GM12878 (cell line): Measurements from ENCODE around the gene NECTIN1. TPM values are rescaled to one million over a fixed set of nuclear protein-coding genes. Genes with fewer than 3 reads are reported as not detected.

ENCODE experiments used
- ZBED1 ChIP-seq: IDR thresholded peaks from 2 replicates; pipeline ENCODE4 v1.6.1; 2016; ENCODE audit warnings: borderline replicate concordance
- polyA plus RNA-seq, 11 experiments: library from polyadenylated mRNA; depleted of rRNA in 4 of 11; unstranded in 6 of 11; stranded (reverse) in 5 of 11; fragments of >200 nt; fragmentation: Nextera tagmentation in 4 of 11; fragmentation: Illumina TruSeq in 1 of 11; extraction: Ambion mirVana in 4 of 11; extraction: Trizol in 1 of 11; gene quantifications; 1 replicate in 1 of 11; 2 replicates in 10 of 11; pipeline versions ENCODE4 v1.2.1 to v1.2.3, GENCODE V29; 2011 to 2016; ENCODE audit warnings: inconsistent platforms in 2 of 11, missing spikeins in 2 of 11, low read depth in 1 of 11
- total RNA-seq, 4 experiments: library from RNA; depleted of rRNA in 3 of 4; stranded (reverse); fragments of >200 nt in 3 of 4; fragmentation: Illumina TruSeq in 1 of 4; extraction: Trizol in 1 of 4; gene quantifications; 2 replicates each; pipeline versions ENCODE4 v1.2.1 to v1.2.3, GENCODE V29; 2013 to 2021
- TF ChIP-seq, protein P1 (sequence below): fragments of 450-650 bp; IDR thresholded peaks from 2 replicates; pipeline ENCODE4 v1.6.1; 2017; ENCODE audit warnings: borderline replicate concordance
- TF ChIP-seq, protein P2 (sequence below): fragments of 450-650 bp; IDR thresholded peaks from 2 replicates; pipeline ENCODE4 v1.6.1; 2017; ENCODE audit warnings: mild to moderate bottlenecking
- TF ChIP-seq, protein P3 (sequence below): fragments of 450-650 bp; IDR thresholded peaks from 2 replicates; pipeline ENCODE4 v1.6.1; 2016; ENCODE audit warnings: mild to moderate bottlenecking
- TF ChIP-seq, protein P4 (sequence below): fragments of 450-650 bp; IDR thresholded peaks from 2 replicates; pipeline ENCODE4 v1.6.1; 2017; ENCODE audit warnings: antibody characterized with exemption, mild to moderate bottlenecking, moderate library complexity

Gene NECTIN1
- total and polyA plus RNA-seq, 10 of the 15 experiments (the other 5 are each of a cell fraction or from before 2014, with no cell fraction given), result 0.97 to 9.2 (median 2.3) TPM

DNA sequence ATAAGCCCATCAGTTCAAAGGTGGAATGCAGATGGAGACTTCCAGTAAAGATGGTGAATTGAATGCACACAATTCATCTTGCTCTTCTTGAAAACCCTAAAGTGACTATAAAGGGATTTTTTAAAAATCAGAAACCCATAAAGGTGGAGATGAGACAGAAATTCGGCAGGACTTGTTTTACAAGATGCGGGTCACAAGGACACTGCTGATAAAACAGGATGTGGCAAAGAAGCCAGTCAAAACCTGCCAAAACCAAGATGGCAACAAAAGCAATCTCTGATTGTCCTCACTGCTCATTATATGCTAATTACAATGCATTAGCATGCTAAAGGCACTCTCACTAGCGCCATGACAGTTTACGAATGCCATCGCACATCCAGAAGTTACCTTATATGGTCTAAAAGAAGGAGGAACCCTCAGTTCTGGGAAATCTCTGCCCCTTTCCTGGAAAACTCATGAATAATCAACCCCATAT is 137.1 kb downstream of the NECTIN1 start (continued):
- TF ChIP-seq, protein P1, sequence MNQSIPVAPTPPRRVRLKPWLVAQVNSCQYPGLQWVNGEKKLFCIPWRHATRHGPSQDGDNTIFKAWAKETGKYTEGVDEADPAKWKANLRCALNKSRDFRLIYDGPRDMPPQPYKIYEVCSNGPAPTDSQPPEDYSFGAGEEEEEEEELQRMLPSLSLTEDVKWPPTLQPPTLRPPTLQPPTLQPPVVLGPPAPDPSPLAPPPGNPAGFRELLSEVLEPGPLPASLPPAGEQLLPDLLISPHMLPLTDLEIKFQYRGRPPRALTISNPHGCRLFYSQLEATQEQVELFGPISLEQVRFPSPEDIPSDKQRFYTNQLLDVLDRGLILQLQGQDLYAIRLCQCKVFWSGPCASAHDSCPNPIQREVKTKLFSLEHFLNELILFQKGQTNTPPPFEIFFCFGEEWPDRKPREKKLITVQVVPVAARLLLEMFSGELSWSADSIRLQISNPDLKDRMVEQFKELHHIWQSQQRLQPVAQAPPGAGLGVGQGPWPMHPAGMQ, result no peak
- TF ChIP-seq, protein P2, sequence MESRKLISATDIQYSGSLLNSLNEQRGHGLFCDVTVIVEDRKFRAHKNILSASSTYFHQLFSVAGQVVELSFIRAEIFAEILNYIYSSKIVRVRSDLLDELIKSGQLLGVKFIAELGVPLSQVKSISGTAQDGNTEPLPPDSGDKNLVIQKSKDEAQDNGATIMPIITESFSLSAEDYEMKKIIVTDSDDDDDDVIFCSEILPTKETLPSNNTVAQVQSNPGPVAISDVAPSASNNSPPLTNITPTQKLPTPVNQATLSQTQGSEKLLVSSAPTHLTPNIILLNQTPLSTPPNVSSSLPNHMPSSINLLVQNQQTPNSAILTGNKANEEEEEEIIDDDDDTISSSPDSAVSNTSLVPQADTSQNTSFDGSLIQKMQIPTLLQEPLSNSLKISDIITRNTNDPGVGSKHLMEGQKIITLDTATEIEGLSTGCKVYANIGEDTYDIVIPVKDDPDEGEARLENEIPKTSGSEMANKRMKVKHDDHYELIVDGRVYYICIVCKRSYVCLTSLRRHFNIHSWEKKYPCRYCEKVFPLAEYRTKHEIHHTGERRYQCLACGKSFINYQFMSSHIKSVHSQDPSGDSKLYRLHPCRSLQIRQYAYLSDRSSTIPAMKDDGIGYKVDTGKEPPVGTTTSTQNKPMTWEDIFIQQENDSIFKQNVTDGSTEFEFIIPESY, result no peak
- TF ChIP-seq ZBED1, result no peak
- TF ChIP-seq, protein P3, sequence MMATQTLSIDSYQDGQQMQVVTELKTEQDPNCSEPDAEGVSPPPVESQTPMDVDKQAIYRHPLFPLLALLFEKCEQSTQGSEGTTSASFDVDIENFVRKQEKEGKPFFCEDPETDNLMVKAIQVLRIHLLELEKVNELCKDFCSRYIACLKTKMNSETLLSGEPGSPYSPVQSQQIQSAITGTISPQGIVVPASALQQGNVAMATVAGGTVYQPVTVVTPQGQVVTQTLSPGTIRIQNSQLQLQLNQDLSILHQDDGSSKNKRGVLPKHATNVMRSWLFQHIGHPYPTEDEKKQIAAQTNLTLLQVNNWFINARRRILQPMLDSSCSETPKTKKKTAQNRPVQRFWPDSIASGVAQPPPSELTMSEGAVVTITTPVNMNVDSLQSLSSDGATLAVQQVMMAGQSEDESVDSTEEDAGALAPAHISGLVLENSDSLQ, result no peak
- TF ChIP-seq, protein P4, sequence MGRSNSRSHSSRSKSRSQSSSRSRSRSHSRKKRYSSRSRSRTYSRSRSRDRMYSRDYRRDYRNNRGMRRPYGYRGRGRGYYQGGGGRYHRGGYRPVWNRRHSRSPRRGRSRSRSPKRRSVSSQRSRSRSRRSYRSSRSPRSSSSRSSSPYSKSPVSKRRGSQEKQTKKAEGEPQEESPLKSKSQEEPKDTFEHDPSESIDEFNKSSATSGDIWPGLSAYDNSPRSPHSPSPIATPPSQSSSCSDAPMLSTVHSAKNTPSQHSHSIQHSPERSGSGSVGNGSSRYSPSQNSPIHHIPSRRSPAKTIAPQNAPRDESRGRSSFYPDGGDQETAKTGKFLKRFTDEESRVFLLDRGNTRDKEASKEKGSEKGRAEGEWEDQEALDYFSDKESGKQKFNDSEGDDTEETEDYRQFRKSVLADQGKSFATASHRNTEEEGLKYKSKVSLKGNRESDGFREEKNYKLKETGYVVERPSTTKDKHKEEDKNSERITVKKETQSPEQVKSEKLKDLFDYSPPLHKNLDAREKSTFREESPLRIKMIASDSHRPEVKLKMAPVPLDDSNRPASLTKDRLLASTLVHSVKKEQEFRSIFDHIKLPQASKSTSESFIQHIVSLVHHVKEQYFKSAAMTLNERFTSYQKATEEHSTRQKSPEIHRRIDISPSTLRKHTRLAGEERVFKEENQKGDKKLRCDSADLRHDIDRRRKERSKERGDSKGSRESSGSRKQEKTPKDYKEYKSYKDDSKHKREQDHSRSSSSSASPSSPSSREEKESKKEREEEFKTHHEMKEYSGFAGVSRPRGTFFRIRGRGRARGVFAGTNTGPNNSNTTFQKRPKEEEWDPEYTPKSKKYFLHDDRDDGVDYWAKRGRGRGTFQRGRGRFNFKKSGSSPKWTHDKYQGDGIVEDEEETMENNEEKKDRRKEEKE, result no peak
